ENCODE measurements around the gene HSD17B13. TPM values are rescaled to one million over a fixed set of nuclear protein-coding genes. Genes with fewer than 3 reads are reported as not detected.

Gene HSD17B13
- polyA plus RNA-seq, 1 of the 3 experiments (the other 2 are of a cell fraction): 0.13 TPM

GRCh38 chr4:87360338-87360935 lies 37.8 kb upstream of the HSD17B13 start:
- no peaks in the 10 kb centered on the region for H3K4me1 ChIP-seq (ENCODE audit: control insufficient read depth in 1 of 2, insufficient read depth in 2 of 2, low read depth in 1 of 2, low read length in 1 of 2)
- no peak overlapping the region for H2AFZ ChIP-seq (ENCODE audit: low read depth)
- H3K9me3 ChIP-seq: no peaks in the 10 kb centered on the region
- TF ChIP-seq, protein P1, sequence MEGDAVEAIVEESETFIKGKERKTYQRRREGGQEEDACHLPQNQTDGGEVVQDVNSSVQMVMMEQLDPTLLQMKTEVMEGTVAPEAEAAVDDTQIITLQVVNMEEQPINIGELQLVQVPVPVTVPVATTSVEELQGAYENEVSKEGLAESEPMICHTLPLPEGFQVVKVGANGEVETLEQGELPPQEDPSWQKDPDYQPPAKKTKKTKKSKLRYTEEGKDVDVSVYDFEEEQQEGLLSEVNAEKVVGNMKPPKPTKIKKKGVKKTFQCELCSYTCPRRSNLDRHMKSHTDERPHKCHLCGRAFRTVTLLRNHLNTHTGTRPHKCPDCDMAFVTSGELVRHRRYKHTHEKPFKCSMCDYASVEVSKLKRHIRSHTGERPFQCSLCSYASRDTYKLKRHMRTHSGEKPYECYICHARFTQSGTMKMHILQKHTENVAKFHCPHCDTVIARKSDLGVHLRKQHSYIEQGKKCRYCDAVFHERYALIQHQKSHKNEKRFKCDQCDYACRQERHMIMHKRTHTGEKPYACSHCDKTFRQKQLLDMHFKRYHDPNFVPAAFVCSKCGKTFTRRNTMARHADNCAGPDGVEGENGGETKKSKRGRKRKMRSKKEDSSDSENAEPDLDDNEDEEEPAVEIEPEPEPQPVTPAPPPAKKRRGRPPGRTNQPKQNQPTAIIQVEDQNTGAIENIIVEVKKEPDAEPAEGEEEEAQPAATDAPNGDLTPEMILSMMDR (IDR thresholded peaks at IDR 0.05): no peak
- TF ChIP-seq MAX (IDR thresholded peaks at IDR 0.05; ENCODE audit: low read depth) (no peak), USF2 (IDR thresholded peaks at IDR 0.05; ENCODE audit: borderline replicate concordance, low read depth, low read length) (no peak), MXI1 (IDR thresholded peaks at IDR 0.05; ENCODE audit: low read depth, low read length) (no peak), NRF1 (IDR thresholded peaks at IDR 0.05; ENCODE audit: low read depth, low read length) (no peak), RFX5 (IDR thresholded peaks at IDR 0.05; ENCODE audit: low read length) (no peak), FOXM1 (IDR thresholded peaks at IDR 0.05; ENCODE audit: low read depth) (no peak), RCOR1 (IDR thresholded peaks at IDR 0.05; ENCODE audit: low read length) (no peak), POLR2AphosphoS5 (IDR thresholded peaks at IDR 0.05; ENCODE audit: low read depth, low read length) (no peak), JUND (IDR thresholded peaks at IDR 0.05) (no peak), EZH2phosphoT487 (IDR thresholded peaks at IDR 0.05; ENCODE audit: borderline replicate concordance, low read depth) (no peak)
- TF ChIP-seq, protein P2, sequence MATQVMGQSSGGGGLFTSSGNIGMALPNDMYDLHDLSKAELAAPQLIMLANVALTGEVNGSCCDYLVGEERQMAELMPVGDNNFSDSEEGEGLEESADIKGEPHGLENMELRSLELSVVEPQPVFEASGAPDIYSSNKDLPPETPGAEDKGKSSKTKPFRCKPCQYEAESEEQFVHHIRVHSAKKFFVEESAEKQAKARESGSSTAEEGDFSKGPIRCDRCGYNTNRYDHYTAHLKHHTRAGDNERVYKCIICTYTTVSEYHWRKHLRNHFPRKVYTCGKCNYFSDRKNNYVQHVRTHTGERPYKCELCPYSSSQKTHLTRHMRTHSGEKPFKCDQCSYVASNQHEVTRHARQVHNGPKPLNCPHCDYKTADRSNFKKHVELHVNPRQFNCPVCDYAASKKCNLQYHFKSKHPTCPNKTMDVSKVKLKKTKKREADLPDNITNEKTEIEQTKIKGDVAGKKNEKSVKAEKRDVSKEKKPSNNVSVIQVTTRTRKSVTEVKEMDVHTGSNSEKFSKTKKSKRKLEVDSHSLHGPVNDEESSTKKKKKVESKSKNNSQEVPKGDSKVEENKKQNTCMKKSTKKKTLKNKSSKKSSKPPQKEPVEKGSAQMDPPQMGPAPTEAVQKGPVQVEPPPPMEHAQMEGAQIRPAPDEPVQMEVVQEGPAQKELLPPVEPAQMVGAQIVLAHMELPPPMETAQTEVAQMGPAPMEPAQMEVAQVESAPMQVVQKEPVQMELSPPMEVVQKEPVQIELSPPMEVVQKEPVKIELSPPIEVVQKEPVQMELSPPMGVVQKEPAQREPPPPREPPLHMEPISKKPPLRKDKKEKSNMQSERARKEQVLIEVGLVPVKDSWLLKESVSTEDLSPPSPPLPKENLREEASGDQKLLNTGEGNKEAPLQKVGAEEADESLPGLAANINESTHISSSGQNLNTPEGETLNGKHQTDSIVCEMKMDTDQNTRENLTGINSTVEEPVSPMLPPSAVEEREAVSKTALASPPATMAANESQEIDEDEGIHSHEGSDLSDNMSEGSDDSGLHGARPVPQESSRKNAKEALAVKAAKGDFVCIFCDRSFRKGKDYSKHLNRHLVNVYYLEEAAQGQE (IDR thresholded peaks at IDR 0.05; ENCODE audit: low read depth, low read length): no peak
- CTCF ChIA-PET: no interaction called here
- H3K9me2 ChIP-seq: no peaks in the 10 kb centered on the region
- H3K79me2 ChIP-seq (ENCODE audit: insufficient read depth): peaks cover 6% of the 10 kb centered on the region
- H3K9ac ChIP-seq: no peak overlapping the region
- H3K27ac ChIP-seq (ENCODE audit: low read depth in 2 of 2, low read length in 1 of 2): no peak overlapping the region
- DNase-seq: no peak
- no peaks in the 10 kb centered on the region for H4K20me1 ChIP-seq (ENCODE audit: insufficient read depth)
- H3K4me2 ChIP-seq: no peak overlapping the region
- POLR2A ChIA-PET: no interaction called here
- H3F3A ChIP-seq (replicated peaks; ENCODE audit: insufficient read depth): peaks cover 5% of the 10 kb centered on the region
- WGBS (ENCODE audit: low lambda C conversion rate): 85% methylated on average over 7 of the region's 7 CpGs
- peaks cover 40 to 75% of the 10 kb centered on the region in 2 experiments for H3K36me3 ChIP-seq (replicated peaks in 1 of 2; ENCODE audit: control insufficient read depth in 1 of 2, insufficient read depth in 2 of 2, low read length in 1 of 2)
- H3K27me3 ChIP-seq (ENCODE audit: insufficient read depth): no peaks in the 10 kb centered on the region
- H3K4me3 ChIP-seq (ENCODE audit: low read depth in 2 of 2, low read length in 1 of 2): no peak overlapping the region
